GM11168 (cell line): ENCODE results near the gene BEND6.
"Not testable (repeated sequence)": the region's sequence is repeated elsewhere in the genome, so short reads cannot be mapped to it uniquely, and the experiment has no call there.

Experiments
- in situ Hi-C: fragments of 300-500 bp; cut with MboI; formaldehyde crosslinking; loops from one replicate; pipeline ENCODE4 v1.12.0; 2022; ENCODE audit warnings: low sequenced_read_pairs; ENCODE audit not compliant: unreplicated experiment

BEND6 gene

GRCh38 chr6:56965126-56965525 lies 10.2 kb downstream of the BEND6 start:
- in situ Hi-C loops, result loop anchor here (10.0 kb wide), 1 partner anchor 60 kb away; no protein-coding TSS in a partner anchor

DNA sequence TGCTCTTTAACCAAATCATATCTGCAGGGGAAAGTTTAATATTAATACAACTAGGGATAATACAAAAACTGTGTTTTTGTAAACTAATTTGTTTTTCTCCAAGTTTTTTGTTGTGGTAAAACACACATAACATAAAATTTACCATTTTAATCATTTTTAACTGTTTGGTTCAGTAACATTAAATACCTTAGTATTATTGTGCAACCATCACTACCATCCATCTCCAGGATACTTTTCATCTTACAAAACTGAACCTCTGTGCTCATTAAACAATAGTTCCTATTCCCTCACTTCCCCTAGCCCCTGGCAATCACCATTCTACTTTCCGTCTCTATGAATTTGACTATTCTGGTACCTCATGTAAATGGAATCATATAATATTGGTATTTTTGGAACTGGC lies 15.9 kb downstream of the BEND6 start:
- in situ Hi-C loops, result no loop called here

GRCh38 chr6:56977192-56977591 lies 22.3 kb downstream of the BEND6 start:
- in situ Hi-C loops, result no loop called here

- in situ Hi-C loops, result no loop called here
Observed at GRCh38 chr6:56978530-56978929, 23.6 kb downstream of the BEND6 start.

- in situ Hi-C loops, result no loop called here
Observed at GRCh38 chr6:56984361-56984760, 29.5 kb downstream of the BEND6 start.

DNA sequence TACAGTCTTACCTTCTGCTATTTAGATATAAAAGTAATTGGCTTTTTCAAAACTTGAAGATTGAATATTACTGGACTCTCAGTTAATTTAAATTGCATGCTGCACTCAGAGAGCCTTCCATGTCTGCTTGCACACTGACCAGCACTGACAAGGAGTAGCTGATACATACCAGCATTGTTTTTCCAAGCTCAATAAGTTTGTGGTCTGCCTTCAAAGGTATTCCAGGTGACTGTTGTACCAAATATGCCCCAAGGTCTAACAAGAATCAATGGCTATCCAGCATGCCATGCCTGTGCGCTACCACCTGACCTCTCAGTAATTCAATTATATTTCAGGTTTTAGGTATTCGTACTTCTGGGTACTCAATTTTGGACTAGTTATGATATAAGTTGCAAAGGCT lies 30.0 kb downstream of the BEND6 start:
- in situ Hi-C loops, result no loop called here

- in situ Hi-C loops, result no loop called here
Observed at GRCh38 chr6:56986611-56987010, 31.7 kb downstream of the BEND6 start.

GRCh38 chr6:56988145-56988544 lies 33.2 kb downstream of the BEND6 start:
- in situ Hi-C loops, result no loop called here

- in situ Hi-C loops, result no loop called here
Observed at GRCh38 chr6:56992036-56992435, 37.1 kb downstream of the BEND6 start.

GRCh38 chr6:56992703-56993102 lies 37.8 kb downstream of the BEND6 start:
- in situ Hi-C loops, result no loop called here

GRCh38 chr6:56995347-56995902 lies 40.5 kb downstream of the BEND6 start:
- in situ Hi-C loops, result no loop called here

GRCh38 chr6:56996401-56996800 lies 41.5 kb downstream of the BEND6 start:
- in situ Hi-C loops, result no loop called here

GRCh38 chr6:56999049-56999448 lies 44.1 kb downstream of the BEND6 start:
- in situ Hi-C loops, result no loop called here

- in situ Hi-C loops, result not testable (repeated sequence)
Observed at GRCh38 chr6:56999748-57000147, 44.8 kb downstream of the BEND6 start.

DNA sequence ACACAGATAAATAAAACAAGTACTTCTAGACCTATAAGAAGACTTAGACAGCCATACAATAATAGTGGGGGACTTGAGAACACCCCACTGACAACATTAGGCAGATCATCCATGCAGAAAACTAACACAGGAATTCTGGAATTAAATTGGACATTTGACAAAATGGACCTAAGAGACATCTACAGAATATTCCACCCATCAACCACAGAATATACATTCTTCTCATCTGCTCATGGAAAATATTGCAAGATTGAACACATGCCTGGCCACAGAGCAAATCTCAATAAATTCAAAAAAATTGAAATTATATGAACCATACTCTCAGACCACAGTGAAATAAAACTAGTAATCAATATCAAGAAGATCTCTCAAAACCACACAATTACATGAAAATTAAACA lies 47.3 kb downstream of the BEND6 start:
- in situ Hi-C loops, result no loop called here

GRCh38 chr6:57004292-57004691 lies 49.4 kb downstream of the BEND6 start:
- in situ Hi-C loops, result no loop called here

- in situ Hi-C loops, result no loop called here
Observed at GRCh38 chr6:57006101-57006500, 51.2 kb downstream of the BEND6 start.

DNA sequence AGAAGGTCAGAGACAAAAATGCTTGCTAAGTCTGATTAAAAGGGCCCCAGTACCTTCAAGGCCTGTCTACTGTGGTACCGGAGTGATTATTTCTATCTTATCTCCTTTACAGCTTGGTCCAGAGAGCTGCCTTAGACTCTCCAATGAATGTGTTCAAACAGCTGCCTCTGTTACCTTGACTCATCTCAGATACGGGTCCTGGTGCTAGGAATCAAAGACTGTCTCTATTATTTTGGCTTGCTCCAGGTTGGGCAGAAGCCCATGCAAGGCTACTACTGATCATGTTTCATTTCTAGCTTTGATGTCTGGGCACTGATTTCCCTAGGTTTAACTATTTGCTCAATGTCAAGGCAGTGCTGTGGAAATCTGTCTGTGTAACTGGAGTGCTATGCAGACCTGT lies 53.2 kb downstream of the BEND6 start:
- in situ Hi-C loops, result not testable (repeated sequence)

- in situ Hi-C loops, result no loop called here
Observed at GRCh38 chr6:57013521-57013926, 58.6 kb downstream of the BEND6 start.

GRCh38 chr6:57017069-57017468 lies 62.2 kb downstream of the BEND6 start:
- in situ Hi-C loops, result no loop called here

DNA sequence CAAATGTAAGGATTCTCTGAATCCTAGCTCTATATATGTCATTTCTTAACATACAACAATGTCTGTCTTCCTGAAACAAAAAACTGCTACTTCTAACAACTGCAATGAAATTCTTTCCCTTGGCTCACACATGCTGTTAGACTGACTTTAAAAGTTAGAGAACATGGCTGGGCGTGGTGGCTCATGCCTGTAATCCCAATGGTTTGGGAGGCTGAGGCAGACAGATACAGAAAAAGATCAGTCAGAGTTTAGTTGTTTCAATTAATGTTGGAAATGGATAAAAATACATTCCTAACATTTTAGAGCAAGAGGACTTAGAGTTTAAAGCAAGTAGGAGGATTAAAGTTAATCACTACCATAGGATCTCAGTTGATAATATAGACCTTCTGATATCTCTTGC lies 62.9 kb downstream of the BEND6 start:
- in situ Hi-C loops, result no loop called here

DNA sequence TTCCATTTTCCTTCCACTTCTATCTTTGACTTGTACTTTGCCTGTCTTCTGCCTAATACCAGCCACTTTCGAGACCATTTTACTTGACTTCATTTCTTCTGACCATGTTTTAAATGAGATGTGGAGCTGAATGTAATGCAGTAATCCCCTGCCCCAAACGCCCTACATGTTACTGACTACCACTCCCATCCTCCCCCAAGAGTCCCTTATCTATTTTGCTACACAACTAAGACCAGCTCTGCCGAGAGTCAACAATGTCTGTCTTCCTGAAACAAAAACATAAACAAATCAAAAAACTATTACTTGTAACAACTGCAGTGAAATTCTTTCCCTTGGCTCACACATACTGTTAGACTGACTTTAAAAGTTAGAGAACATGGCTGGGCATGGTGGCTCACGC lies 64.5 kb downstream of the BEND6 start:
- in situ Hi-C loops, result no loop called here
